Neural progenitor cell (in vitro differentiated cells): ENCODE measurements around the gene LIPE. TPM values are rescaled to one million over a fixed set of nuclear protein-coding genes. Genes with fewer than 3 reads are reported as not detected.
"Not testable (repeated sequence)": the region's sequence is repeated elsewhere in the genome, so short reads cannot be mapped to it uniquely, and the experiment has no call there.

Source experiments
- DNase-seq: peaks from one replicate; pipeline ENCODE4 v3.0.0-alpha.2; 2016; ENCODE audit warnings: low spot score
- H2AFZ ChIP-seq: fragments of 200-600 bp; sonication (generic); replicated peaks from 2 replicates; pipeline ENCODE4 v1.6.1; 2016; ENCODE audit warnings: antibody characterized with exemption
- H3F3A ChIP-seq: fragments of 200-600 bp; sonication (generic); 2 replicates; pipeline ENCODE4 v1.6.1; 2016; ENCODE audit warnings: antibody characterized with exemption, low read depth
- H3K27ac ChIP-seq: fragments of 200-600 bp; sonication (generic); 2 replicates; pipeline ENCODE4 v1.5.1; 2016; ENCODE audit warnings: mild to moderate bottlenecking
- H3K27me3 ChIP-seq: fragments of 200-600 bp; sonication (generic); 2 replicates; pipeline ENCODE4 v1.6.1; 2016; ENCODE audit warnings: mild to moderate bottlenecking, moderate library complexity
- H3K36me3 ChIP-seq: fragments of 200-600 bp; sonication (generic); 2 replicates; pipeline ENCODE4 v1.5.1; 2016
- H3K4me1 ChIP-seq: fragments of 200-600 bp; sonication (generic); 2 replicates; pipeline ENCODE4 v1.6.1; 2016; ENCODE audit warnings: mixed run types
- H3K4me2 ChIP-seq: fragments of 200-600 bp; sonication (generic); 2 replicates; pipeline ENCODE4 v1.6.1; 2016
- H3K4me3 ChIP-seq: fragments of 200-600 bp; sonication (generic); 2 replicates; pipeline ENCODE4 v1.5.1; 2016
- H3K79me2 ChIP-seq: fragments of 200-600 bp; sonication (generic); 2 replicates; pipeline ENCODE4 v1.6.1; 2016; ENCODE audit warnings: low read depth
- H3K9ac ChIP-seq: fragments of 200-600 bp; sonication (generic); 2 replicates; pipeline ENCODE4 v1.6.1; 2016
- H3K9me3 ChIP-seq: fragments of 200-600 bp; sonication (generic); 2 replicates; pipeline ENCODE4 v1.5.1; 2016; ENCODE audit warnings: low read depth
- H4K20me1 ChIP-seq: fragments of 200-600 bp; sonication (generic); 2 replicates; pipeline ENCODE4 v1.6.1; 2016; ENCODE audit warnings: low read depth
- H3K27ac Mint-ChIP-seq: 3 replicates; pipeline ENCODE4 v1.8.0; 2021; ENCODE audit warnings: mixed read lengths
- H3K27me3 Mint-ChIP-seq: 2 replicates; pipeline ENCODE4 v1.8.0; 2022; ENCODE audit warnings: low read depth, mild to moderate bottlenecking, inconsistent platforms, moderate library complexity, mixed read lengths; ENCODE audit not compliant: insufficient read depth
- H3K36me3 Mint-ChIP-seq: 3 replicates; pipeline ENCODE4 v1.8.0; 2021; ENCODE audit warnings: mixed read lengths
- H3K4me1 Mint-ChIP-seq: 3 replicates; pipeline ENCODE4 v1.8.0; 2021; ENCODE audit warnings: mixed read lengths
- H3K4me3 Mint-ChIP-seq: 3 replicates; pipeline ENCODE4 v1.8.0; 2021; ENCODE audit warnings: mild to moderate bottlenecking, moderate library complexity, mixed read lengths
- H3K9me3 Mint-ChIP-seq: 3 replicates; pipeline ENCODE4 v1.8.0; 2020; ENCODE audit warnings: mixed read lengths
- EZH2 ChIP-seq: fragments of 200-600 bp; sonication (generic); IDR thresholded peaks from 2 replicates; pipeline ENCODE4 v1.6.1; 2017; ENCODE audit warnings: antibody characterized with exemption, mild to moderate bottlenecking, moderate library complexity
- EZH2phosphoT487 ChIP-seq: fragments of 200-600 bp; sonication (generic); IDR thresholded peaks from 2 replicates; pipeline ENCODE4 v1.6.1; 2017; ENCODE audit warnings: antibody characterized with exemption
- total RNA-seq: library from RNA; depleted of rRNA; stranded (reverse); fragments of >200 nt; gene quantifications from 2 replicates; pipeline ENCODE4 v1.2.3, GENCODE V29; 2015; ENCODE audit warnings: low replicate concordance
- TF ChIP-seq, protein P1 (sequence below): fragments of 200-600 bp; sonication (generic); IDR thresholded peaks from 2 replicates; pipeline ENCODE4 v1.5.1; 2017; ENCODE audit warnings: antibody characterized with exemption, mild to moderate bottlenecking

The LIPE gene
- total RNA-seq, 1 donor from 2014 or later: 3.5 TPM

DNA sequence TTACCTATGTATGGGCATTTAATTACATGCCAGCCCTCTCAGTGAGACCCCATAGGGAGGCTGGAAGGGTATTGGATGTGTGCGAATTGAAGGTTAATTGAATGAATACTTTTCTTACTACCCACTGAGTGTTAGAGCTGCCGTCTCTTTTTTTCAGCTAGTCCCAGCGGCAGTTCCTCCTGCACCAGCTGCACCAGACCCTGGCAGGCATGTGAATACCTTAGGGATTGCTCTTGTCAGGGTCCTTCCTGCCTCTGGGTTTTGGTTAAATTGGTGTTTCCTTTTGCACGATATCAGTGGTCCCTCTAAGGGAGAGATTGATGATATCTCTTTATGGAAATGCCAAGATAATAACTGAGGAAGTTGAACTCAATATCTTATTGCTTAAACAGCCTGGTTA lies 25.4 kb upstream of the LIPE start:
- Histone ChIP-seq H3K27ac (no peak overlapping the region), H2AFZ (no peak overlapping the region), H3K9me3 (no peaks in the 10 kb centered on the region), H3K36me3 (no peaks in the 10 kb centered on the region), H3K27me3 (no peaks in the 10 kb centered on the region), H4K20me1 (peaks cover 2% of the 10 kb centered on the region), H3K79me2 (no peaks in the 10 kb centered on the region), H3K4me2 (no peak overlapping the region), H3K4me1 (peaks cover 3% of the 10 kb centered on the region), H3K9ac (no peak overlapping the region), H3K4me3 (no peak overlapping the region), H3F3A (no peaks in the 10 kb centered on the region)
- H3K36me3 Mint-ChIP-seq: no peaks in the 10 kb centered on the region
- H3K9me3 Mint-ChIP-seq: peaks cover 2% of the 10 kb centered on the region
- DNase-seq: no peak
- H3K27me3 Mint-ChIP-seq: peaks cover 3% of the 10 kb centered on the region
- H3K27ac Mint-ChIP-seq: no peak overlapping the region
- H3K4me3 Mint-ChIP-seq: no peak overlapping the region
- peaks cover 7% of the 10 kb centered on the region for H3K4me1 Mint-ChIP-seq
- TF ChIP-seq, protein P1, sequence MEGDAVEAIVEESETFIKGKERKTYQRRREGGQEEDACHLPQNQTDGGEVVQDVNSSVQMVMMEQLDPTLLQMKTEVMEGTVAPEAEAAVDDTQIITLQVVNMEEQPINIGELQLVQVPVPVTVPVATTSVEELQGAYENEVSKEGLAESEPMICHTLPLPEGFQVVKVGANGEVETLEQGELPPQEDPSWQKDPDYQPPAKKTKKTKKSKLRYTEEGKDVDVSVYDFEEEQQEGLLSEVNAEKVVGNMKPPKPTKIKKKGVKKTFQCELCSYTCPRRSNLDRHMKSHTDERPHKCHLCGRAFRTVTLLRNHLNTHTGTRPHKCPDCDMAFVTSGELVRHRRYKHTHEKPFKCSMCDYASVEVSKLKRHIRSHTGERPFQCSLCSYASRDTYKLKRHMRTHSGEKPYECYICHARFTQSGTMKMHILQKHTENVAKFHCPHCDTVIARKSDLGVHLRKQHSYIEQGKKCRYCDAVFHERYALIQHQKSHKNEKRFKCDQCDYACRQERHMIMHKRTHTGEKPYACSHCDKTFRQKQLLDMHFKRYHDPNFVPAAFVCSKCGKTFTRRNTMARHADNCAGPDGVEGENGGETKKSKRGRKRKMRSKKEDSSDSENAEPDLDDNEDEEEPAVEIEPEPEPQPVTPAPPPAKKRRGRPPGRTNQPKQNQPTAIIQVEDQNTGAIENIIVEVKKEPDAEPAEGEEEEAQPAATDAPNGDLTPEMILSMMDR: no peak
- TF ChIP-seq EZH2phosphoT487 (no peak), EZH2 (no peak)

DNA sequence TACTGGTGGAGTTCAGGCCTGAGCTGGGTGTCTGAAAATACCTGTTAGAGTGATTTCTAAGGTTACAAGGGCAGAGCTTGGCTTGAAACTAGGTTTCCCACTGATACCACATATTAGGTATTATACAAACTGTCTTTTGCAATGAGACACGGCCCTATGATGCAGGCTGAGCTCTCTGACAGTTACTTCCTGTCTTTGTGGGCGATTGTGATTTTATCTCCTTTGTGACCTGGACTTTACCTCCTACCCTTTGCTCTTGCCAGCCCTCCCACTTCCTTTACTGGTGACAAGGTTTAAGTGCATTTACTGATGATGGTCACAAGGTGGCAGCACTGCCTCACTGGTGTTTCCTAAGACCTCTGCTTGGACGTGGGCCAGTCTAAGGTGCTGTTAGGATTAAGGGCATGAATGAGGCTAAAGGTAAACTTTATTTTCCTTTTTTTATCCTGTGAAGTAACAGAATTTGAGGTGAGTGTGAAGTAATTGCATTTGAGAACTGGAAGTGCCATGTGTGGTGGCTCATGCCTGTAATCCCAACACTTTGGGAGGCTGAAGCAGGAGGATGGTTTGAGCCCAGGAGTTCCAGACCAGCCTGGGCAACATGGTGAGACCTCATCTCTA lies 23.2 kb upstream of the LIPE start:
- Histone ChIP-seq H3K4me2 (no peak overlapping the region), H3K79me2 (no peaks in the 10 kb centered on the region), H2AFZ (no peak overlapping the region), H3F3A (no peaks in the 10 kb centered on the region), H3K9ac (no peak overlapping the region), H3K36me3 (no peaks in the 10 kb centered on the region), H4K20me1 (peaks cover 2% of the 10 kb centered on the region), H3K27ac (no peak overlapping the region), H3K9me3 (no peaks in the 10 kb centered on the region), H3K4me3 (no peak overlapping the region), H3K4me1 (peaks cover 3% of the 10 kb centered on the region), H3K27me3 (no peaks in the 10 kb centered on the region)
- Mint-ChIP-seq H3K4me3 (no peak overlapping the region), H3K27ac (no peak overlapping the region), H3K4me1 (no peaks in the 10 kb centered on the region), H3K9me3 (no peaks in the 10 kb centered on the region), H3K27me3 (peaks cover under 1% of the 10 kb centered on the region), H3K36me3 (no peaks in the 10 kb centered on the region)
- peak; percentile 82 for DNase-seq
- no peak for TF ChIP-seq EZH2
- TF ChIP-seq, protein P1: peak; percentile 91

DNA sequence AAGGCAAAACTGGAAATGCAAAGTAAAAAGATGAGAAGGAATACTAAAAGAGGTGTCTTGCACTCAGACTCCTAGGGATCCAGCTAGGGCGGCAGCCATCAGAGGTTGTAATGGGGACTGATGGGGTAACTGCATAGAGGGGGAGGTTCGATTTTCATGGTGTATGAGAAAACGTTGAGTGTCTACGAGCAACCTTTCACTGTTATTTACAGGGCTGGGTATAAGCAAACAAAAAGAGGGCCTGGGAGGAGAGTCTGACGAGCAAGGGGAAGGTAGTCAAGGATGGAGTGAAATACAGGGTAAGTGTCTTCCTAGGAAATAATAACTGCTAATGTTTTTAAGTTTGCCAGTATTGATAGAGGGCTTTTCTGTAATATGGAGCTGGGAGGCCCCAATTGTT lies 21.1 kb upstream of the LIPE start:
- H3K27me3 ChIP-seq: not testable (repeated sequence)

DNA sequence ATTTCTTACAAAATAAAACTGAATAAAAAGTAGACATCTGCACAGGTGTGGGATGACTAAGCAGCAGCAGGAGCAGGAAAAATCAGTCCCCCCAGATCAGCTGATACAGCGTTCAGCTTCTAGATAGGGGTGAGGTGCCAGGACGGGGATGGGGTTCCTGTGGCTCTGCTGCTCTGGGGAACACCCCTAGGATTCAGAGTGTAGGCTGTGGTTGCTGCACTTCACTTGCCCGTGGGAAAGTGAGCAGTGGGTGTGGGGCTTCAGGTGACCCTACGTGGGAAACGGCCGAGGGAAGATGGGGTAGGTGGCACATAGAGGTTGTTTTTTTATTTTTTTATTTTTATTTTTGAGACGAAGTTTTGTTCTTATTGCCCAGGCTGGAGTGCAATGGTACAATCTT lies 18.8 kb upstream of the LIPE start:
- Mint-ChIP-seq H3K4me3 (no peak overlapping the region), H3K9me3 (no peaks in the 10 kb centered on the region), H3K36me3 (no peaks in the 10 kb centered on the region), H3K4me1 (peaks cover 8% of the 10 kb centered on the region), H3K27ac (no peak overlapping the region), H3K27me3 (peaks cover 3% of the 10 kb centered on the region)
- no peak overlapping the region for H2AFZ ChIP-seq
- no peaks in the 10 kb centered on the region for H3K36me3 ChIP-seq
- H3F3A ChIP-seq: peaks cover 5% of the 10 kb centered on the region
- H3K79me2 ChIP-seq: no peaks in the 10 kb centered on the region
- no peaks in the 10 kb centered on the region for H3K27me3 ChIP-seq
- H3K9ac ChIP-seq: no peak overlapping the region
- H3K27ac ChIP-seq: no peak overlapping the region
- peaks cover 7% of the 10 kb centered on the region for H3K4me1 ChIP-seq
- no peak overlapping the region for H3K4me2 ChIP-seq
- TF ChIP-seq, protein P1: no peak
- TF ChIP-seq EZH2phosphoT487 (no peak), EZH2 (no peak)
- no peaks in the 10 kb centered on the region for H4K20me1 ChIP-seq
- no peak for DNase-seq
- H3K9me3 ChIP-seq: no peaks in the 10 kb centered on the region
- no peak overlapping the region for H3K4me3 ChIP-seq

More for the DNA sequence above, 21.1 kb upstream of the LIPE start:
- not testable (repeated sequence) for H3K4me2 ChIP-seq, H3K27me3 Mint-ChIP-seq, H3K4me3 ChIP-seq, H4K20me1 ChIP-seq, H3K4me1 ChIP-seq, H3F3A ChIP-seq, H3K9me3 Mint-ChIP-seq, H3K9ac ChIP-seq, H3K36me3 Mint-ChIP-seq, DNase-seq, H2AFZ ChIP-seq, H3K36me3 ChIP-seq, H3K4me1 Mint-ChIP-seq, H3K27ac ChIP-seq, H3K27ac Mint-ChIP-seq, H3K4me3 Mint-ChIP-seq, H3K79me2 ChIP-seq, H3K9me3 ChIP-seq
